ENCODE results near the gene PGAP6.

- no peak for TF ChIP-seq EZH2 (IDR thresholded peaks at IDR 0.05; ENCODE audit: insufficient read depth, low read length)
- no peak for TF ChIP-seq CTCF (IDR thresholded peaks at IDR 0.05; ENCODE audit: insufficient read depth, low read depth, low read length)
Measured at GRCh38 chr16:337437-337836, 44.3 kb downstream of the PGAP6 start.

All from astrocyte (in vitro differentiated cells and primary cell).